Endometrium (tissue), 2 donors: Measurements from ENCODE around the gene ST6GAL1.

ENCODE experiments used
- FAIRE-seq: peaks from 2 replicates; lab custom pipeline; 2012; peaks lifted over from hg19 to GRCh38; lab: Jason Lieb, UNC
- donor health status: control.
- donor health status: control.

The ST6GAL1 gene

GRCh38 chr3:187077537-187077936 is 147.2 kb downstream of the ST6GAL1 start:
- no peak for FAIRE-seq

GRCh38 chr3:187079090-187080022 is 149.0 kb downstream of the ST6GAL1 start:
- no peak for FAIRE-seq

GRCh38 chr3:187080799-187081450 is 150.6 kb downstream of the ST6GAL1 start:
- FAIRE-seq = no peak

DNA sequence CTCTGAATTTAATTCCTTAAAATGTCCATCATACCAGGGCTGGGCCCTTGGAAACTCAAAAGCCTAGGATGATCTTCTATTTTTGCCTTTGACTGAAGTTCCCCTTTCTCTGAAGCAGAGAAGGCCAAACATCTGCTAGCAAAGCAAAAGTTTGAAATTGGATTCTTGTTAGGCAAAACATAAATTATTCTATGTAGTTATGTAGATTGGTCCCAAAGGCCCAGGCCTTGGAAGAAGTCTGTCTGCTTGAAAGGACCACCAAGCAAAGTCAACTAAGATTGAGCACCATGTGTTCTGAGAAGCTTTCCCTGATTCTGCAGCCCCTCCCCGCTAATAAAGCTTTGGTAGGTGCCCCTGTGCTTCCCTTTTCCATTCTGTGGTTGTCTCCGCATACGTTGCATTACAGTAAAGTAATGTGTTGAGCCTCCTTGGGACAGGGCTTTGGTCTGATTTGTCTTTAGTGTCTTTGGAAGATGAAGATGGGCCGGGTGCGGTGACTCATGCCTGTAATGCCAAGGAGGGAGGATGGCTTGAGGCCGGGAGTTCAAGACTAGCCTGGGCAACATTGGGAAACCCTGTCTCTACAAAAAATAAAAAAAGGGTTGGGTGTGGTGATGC is 152.5 kb downstream of the ST6GAL1 start:
- no peak for FAIRE-seq

DNA sequence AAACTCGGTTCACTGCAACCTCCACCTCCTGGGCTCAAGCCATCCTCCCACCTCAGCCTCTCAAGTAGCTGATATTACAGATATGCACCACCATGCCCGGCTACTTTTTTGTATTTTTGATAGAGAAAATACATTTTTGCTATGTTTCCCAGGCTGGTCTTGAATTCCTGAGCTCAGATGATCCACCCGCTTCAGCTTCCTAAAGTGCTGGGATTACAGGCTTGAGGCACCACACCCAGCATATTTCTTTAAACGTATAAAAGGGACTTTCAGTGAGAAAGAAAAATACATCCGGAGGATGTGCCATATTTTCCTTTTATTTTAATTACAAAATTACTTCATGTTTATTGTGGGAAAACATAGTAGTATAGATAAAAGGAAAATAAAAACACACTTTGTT is 153.8 kb downstream of the ST6GAL1 start:
- FAIRE-seq = no peak

GRCh38 chr3:187084580-187084979 is 154.3 kb downstream of the ST6GAL1 start:
- FAIRE-seq = no peak

GRCh38 chr3:187085021-187085666 is 154.8 kb downstream of the ST6GAL1 start:
- no peak for FAIRE-seq

DNA sequence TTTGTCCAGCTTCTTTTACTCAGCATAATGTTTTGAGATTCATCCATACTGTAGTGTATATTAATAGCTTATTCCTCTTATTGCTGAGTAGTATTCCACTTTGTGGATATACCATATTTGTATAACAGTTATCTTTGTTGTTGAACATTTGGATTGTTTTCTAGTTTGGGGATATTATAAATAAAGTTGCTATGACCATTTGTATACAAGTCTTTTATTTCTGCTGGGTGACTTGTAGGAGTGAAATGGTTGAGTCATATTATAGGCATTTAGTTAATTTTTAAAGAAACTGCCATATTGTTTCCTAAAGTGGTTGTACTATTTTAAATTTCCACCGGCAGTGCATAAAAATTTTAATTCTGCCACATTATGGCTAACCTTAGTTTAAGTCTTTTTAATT is 155.6 kb downstream of the ST6GAL1 start:
- FAIRE-seq = no peak

DNA sequence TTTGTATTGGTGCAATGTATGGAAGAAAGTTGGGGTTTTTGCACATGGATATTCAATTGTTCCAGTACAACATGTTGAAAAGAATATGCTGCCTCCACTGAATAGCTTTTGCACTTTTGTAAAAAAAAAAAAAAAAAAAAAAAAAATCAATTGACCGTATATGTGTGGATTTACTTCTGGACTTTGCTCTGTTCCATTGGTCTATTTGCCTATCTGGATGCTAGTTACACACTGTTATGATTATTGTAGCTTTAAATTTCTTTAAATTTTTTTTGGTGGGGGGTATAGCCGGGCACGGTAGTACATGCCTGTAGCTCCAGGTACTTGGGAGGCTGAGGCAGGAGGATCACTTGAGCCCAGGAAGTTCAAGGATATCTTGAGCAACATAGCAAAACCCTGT is 156.5 kb downstream of the ST6GAL1 start:
- FAIRE-seq = no peak

GRCh38 chr3:187088701-187089100 is 158.4 kb downstream of the ST6GAL1 start:
- FAIRE-seq = no peak

DNA sequence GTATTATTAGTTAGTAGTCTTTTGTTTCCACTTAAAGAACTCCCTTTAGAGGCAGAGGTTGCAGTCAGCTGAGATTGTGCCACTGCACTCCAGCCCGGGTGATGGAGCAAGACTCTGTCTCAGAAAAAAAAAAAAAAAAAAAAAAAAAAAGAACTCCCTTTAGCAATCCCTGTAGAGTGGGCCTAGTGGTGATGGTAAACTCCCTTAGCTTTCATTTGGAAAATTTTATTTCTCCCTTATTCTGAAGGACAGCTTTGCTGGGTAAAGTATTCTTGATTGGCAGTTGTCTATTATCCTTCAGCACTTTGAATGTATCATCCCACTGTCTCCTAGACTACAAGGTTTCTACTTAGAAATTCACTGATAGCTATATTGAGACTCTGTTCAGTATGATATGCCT is 163.0 kb downstream of the ST6GAL1 start:
- FAIRE-seq = no peak

DNA sequence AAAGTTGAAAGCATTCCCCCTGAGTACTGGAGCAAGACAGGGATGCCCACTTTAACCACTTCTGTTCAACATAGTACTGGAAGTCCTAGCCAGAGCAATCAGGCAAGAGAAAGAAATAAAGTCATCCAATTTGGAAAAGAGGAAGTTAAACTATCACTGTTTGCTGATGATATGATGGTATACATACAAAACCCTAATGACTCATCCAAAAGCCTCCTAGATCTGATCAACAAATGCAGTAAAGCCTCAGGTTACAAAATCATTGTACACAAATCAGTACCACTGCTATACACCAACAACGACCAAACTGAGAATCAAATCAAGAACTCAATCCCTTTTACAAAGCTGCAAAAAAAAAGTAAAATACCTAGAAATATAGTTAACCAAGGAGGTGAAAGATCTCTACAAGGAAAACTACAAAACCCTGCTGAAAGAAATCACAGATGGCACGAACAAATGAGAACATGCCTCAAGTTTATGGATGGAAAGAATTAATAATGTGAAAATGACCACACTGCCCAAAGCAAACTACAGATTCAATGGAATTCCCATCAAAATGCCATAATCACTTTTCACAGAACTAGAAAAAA is 168.7 kb downstream of the ST6GAL1 start:
- FAIRE-seq = no peak

DNA sequence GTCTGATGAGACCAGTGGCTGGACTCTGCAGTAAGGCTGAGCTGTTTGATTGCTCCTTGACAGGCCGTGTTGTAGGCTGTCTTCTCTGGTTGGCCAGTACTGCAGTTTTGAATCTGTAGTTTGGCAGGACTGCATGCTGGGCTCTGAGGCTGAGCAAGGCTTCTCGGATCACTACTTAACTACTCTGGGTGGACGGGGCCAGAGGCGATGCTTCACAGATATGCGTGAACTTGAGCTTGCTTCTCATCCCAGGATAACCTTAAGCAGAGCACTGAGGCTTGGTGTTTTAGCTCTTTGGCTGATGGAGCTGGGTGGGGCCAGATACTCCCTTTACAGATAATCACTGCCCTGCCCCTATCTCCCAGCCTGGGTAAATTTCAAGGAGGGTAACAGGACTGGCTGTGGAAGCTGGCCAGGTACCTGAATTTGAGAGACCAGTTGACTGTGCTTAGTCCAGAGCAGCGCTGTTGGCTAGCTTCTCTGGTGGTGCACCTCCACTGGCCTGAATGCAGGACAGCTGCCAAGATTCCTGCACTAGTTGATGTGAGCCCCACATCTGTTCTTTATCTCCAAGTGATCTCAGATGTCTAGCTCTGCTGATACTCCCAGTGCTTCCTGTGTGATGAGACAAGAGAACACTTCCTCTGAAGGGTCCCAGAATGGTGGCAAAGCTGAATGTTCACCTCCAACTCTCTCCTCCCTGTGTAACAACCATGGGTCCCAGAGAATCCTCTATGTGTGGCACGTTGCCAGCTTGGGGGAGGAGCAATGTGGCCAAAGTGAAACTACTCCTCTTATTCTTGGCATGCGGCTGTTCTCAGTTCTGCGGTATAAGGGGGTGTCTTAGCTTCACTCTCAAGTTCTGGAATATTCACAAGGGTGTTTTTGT is 171.1 kb downstream of the ST6GAL1 start:
- no peak for FAIRE-seq

DNA sequence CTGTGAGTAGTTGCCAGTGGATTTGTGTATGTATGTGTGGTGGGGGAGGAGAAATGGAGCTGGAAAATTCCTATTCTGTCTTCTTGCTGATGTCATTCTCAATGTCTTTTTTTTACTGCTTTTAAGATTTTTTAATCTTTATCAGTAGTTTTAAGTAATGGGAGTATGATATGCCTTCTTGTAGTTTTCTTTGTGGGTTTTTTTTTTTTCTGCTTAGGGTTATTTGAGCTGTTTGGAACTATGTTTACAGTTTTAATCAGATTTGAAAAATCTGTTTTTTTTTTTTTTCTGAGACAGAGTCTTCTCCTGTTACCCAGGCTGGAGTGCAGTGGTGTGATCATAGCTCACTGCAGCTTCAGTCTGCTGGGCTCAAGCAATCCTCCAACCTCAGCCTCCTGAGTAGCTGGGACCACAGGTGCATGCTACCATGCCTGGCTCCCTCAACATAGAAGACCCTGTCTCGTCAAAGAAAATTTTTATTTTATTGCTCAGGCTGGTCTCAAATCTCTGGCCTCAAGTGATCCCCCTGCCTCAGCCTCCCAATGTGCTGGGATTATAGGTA is 171.8 kb downstream of the ST6GAL1 start:
- FAIRE-seq = no peak

DNA sequence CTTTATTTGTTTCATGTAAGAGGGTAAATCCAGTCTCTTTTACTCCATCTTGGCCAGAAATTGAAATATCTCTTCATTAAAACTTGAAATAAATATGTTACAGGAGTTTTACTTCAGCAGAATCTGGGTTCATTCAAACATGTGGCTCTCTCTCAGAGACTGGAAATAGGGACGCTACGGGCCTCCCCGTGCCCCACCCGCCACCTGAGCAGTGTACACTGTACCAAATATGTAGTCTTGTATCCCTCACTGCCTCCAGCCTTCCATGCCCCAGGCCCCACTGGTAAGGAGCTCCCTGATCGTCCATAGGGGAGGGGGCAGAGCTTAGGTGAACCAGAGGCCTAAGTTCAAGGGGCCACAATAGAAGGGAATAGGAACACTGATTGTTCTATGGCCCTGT is 172.9 kb downstream of the ST6GAL1 start:
- no peak for FAIRE-seq

DNA sequence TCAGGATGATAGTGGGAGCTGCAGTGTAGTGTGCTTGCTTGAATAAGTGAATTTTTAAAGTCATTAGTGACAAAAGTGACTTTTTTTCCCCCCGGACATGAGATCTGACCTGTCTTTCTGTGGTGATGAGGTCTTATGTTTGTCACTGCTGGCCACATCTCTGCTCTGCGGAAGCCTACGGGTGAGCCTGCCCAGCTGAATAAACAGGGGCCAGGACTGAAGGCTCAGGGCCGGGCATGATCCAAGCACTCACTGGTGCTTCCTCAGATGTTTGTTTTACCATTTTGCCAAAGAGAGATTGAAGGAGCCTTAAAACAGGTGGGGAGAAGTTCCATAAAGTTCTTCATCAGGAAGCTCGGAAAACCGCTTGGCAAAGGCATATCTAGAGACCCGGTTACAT is 174.0 kb downstream of the ST6GAL1 start:
- no peak for FAIRE-seq

DNA sequence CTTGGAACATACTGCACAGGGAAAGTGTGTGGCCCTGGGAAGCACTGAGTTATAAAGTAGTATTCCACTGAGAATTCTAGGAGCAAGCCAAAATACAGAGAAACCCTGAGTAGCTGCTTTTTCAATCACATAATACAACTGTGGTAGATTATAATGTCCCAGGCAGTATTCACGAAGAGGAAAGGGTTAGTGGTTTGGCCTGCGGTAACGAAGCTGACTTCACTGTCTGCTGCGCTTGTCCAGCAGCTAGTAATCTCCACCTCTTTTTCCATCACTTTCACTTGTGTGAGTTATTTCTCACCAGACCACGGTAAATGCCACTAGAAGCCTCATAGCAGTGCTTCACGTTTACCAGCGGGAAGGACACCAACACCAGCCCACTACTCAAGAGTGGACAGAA is 174.6 kb downstream of the ST6GAL1 start:
- no peak for FAIRE-seq

GRCh38 chr3:187105700-187106099 is 175.4 kb downstream of the ST6GAL1 start:
- no peak for FAIRE-seq

- no peak for FAIRE-seq
Observed at GRCh38 chr3:187107989-187108388, 177.7 kb downstream of the ST6GAL1 start.

- no peak for FAIRE-seq
Observed at GRCh38 chr3:187110156-187110555, 179.8 kb downstream of the ST6GAL1 start.
